HCT116 (cell line): ENCODE measurements around the gene KLHDC3. TPM values are rescaled to one million over a fixed set of nuclear protein-coding genes. Genes with fewer than 3 reads are reported as not detected.

ENCODE experiments used
- ATAC-seq: fragments of 200-7000 bp; cut with Tn5 transposase; 2 replicates; pipeline ENCODE4 v1.9.1; 2020; ENCODE audit warnings: mild to moderate bottlenecking, moderate library complexity
- BruUV-seq: library from RNA; stranded (reverse); fragments of 400-500 nt; replicated peaks from 2 replicates; lab custom pipeline; 2021; lab: Mats Ljungman, UMichigan
- CTCF ChIA-PET: fragments of 300-600 bp; sonication (Branson Sonifier 250); formaldehyde crosslinking; loops from one replicate; lab custom pipeline; 2021; ENCODE audit warnings: antibody characterized with exemption; lab: Charles Lee
- POLR2A ChIA-PET: fragments of 300-600, 350-600 bp; sonication (Branson Sonifier 250); formaldehyde crosslinking; loops from one replicate; lab custom pipeline; 2021; ENCODE audit warnings: antibody characterized with exemption; lab: Charles Lee
- RAD21 ChIA-PET, 2 experiments: fragments of 300-600 bp; sonication (Branson Sonifier 250); formaldehyde crosslinking; loops; one replicate each; lab custom pipeline; 2023; ENCODE audit warnings: low total read pairs in 2 of 2; ENCODE audit not compliant: uncharacterized antibody in 2 of 2, unreplicated experiment in 2 of 2, low non-redundant PET in 1 of 2; lab: Charles Lee
- DNase-seq: peaks from one replicate; pipeline ENCODE4 v3.0.0-alpha.2; 2010; ENCODE audit warnings: low read depth, low spot score
- H2AFZ ChIP-seq: fragments of 200-600 bp; shearing (Covaris generic), sonication (generic); 2 replicates; pipeline ENCODE4 v1.6.1; 2017; ENCODE audit warnings: low read depth, mixed run types, mixed read lengths, antibody characterized with exemption, low read length; ENCODE audit not compliant: poor library complexity, severe bottlenecking
- H3K27ac ChIP-seq: 2 replicates; pipeline ENCODE4 v1.5.1; 2012; ENCODE audit warnings: low read depth, low read length
- H3K27me3 ChIP-seq: fragments of 200-600 bp; sonication (generic); 2 replicates; pipeline ENCODE4 v1.6.1; 2016; ENCODE audit warnings: mixed run types, low read length, mixed read lengths; ENCODE audit not compliant: insufficient read depth
- H3K36me3 ChIP-seq, 2 experiments: fragments of 200-500 bp in 1 of 2; fragments of 200-600 bp in 1 of 2; sonication (Bioruptor generic) in 1 of 2; sonication (generic) in 1 of 2; 2 replicates each; pipeline versions ENCODE4 v1.5.1 to v1.6.1; 2014 to 2016; ENCODE audit warnings: low read length in 2 of 2, inconsistent platforms in 1 of 2, mixed read lengths in 1 of 2, mixed run types in 1 of 2; ENCODE audit not compliant: insufficient read depth in 2 of 2, control insufficient read depth in 1 of 2
- H3K4me1 ChIP-seq, 2 experiments: fragments of 200-600 bp in 1 of 2; sonication (generic) in 1 of 2; 2 replicates each; pipeline versions ENCODE4 v1.5.1 to v1.6.1; 2012 to 2017; ENCODE audit warnings: low read length in 2 of 2, inconsistent platforms in 1 of 2, mild to moderate bottlenecking in 1 of 2, mixed read lengths in 1 of 2, mixed run types in 1 of 2, moderate library complexity in 1 of 2; ENCODE audit not compliant: insufficient read depth in 2 of 2, control insufficient read depth in 1 of 2
- H3K4me2 ChIP-seq: fragments of 200-600 bp; sonication (generic); 2 replicates; pipeline ENCODE4 v1.6.1; 2017; ENCODE audit warnings: mixed run types, low read length, mixed read lengths
- H3K4me3 ChIP-seq, 2 experiments: fragments of 200-600 bp in 1 of 2; sonication (generic) in 1 of 2; replicated peaks in 1 of 2; 2 replicates each; pipeline ENCODE4 v1.5.1; 2011 to 2016; ENCODE audit warnings: low read length in 2 of 2, control low read depth in 1 of 2, low read depth in 1 of 2, mild to moderate bottlenecking in 1 of 2, mixed read lengths in 1 of 2, mixed run types in 1 of 2
- H3K79me2 ChIP-seq: fragments of 200-600 bp; sonication (generic); 2 replicates; pipeline ENCODE4 v1.6.1; 2017; ENCODE audit warnings: mild to moderate bottlenecking, mixed run types, low read length, moderate library complexity, mixed read lengths; ENCODE audit not compliant: insufficient read depth
- H3K9ac ChIP-seq: fragments of 200-600 bp; sonication (generic); 2 replicates; pipeline ENCODE4 v1.6.1; 2016; ENCODE audit warnings: low read length, mixed read lengths
- H3K9me2 ChIP-seq: fragments of 200-600 bp; sonication (generic), shearing (Covaris generic); 2 replicates; pipeline ENCODE4 v1.6.1; 2017; ENCODE audit warnings: mixed run types, mild to moderate bottlenecking, moderate library complexity; ENCODE audit not compliant: insufficient read depth
- H3K9me3 ChIP-seq, 2 experiments: fragments of 200-500 bp in 1 of 2; fragments of 200-600 bp in 1 of 2; sonication (Bioruptor generic) in 1 of 2; sonication (generic) in 1 of 2; 2 replicates each; pipeline ENCODE4 v1.6.1; 2014 to 2017; ENCODE audit warnings: low read length in 2 of 2, mixed read lengths in 2 of 2, inconsistent platforms in 1 of 2, low read depth in 1 of 2, mild to moderate bottlenecking in 1 of 2, mixed run types in 1 of 2, moderate library complexity in 1 of 2; ENCODE audit not compliant: control insufficient read depth in 1 of 2, insufficient read depth in 1 of 2
- H4K20me1 ChIP-seq: fragments of 200-600 bp; sonication (generic), shearing (Covaris generic); 2 replicates; pipeline ENCODE4 v1.6.1; 2017; ENCODE audit warnings: mixed run types, mild to moderate bottlenecking, moderate library complexity; ENCODE audit not compliant: insufficient read depth
- CEBPB ChIP-seq: IDR thresholded peaks from 2 replicates; pipeline ENCODE4 v1.6.1; 2012; ENCODE audit warnings: low read depth
- EGR1 ChIP-seq: IDR thresholded peaks from 2 replicates; pipeline ENCODE4 v1.6.1; 2012; ENCODE audit warnings: low read depth
- POLR2A ChIP-seq: IDR thresholded peaks from 2 replicates; pipeline ENCODE4 v1.7.0; 2011; ENCODE audit warnings: borderline replicate concordance; ENCODE audit not compliant: insufficient read depth, insufficient read length; ENCODE audit errors: extremely low read depth
- POLR2AphosphoS5 ChIP-seq: IDR thresholded peaks from 2 replicates; pipeline ENCODE4 v1.6.1; 2011; ENCODE audit warnings: mild to moderate bottlenecking, low read depth, low read length, moderate library complexity
- RAD21 ChIP-seq: IDR thresholded peaks from 2 replicates; pipeline ENCODE4 v1.6.1; 2012; ENCODE audit warnings: low read depth, mild to moderate bottlenecking
- SIN3A ChIP-seq: IDR thresholded peaks from 2 replicates; pipeline ENCODE4 v1.6.1; 2012; ENCODE audit warnings: low read depth
- SRF ChIP-seq: IDR thresholded peaks from 2 replicates; pipeline ENCODE4 v1.6.1; 2012; ENCODE audit warnings: low read depth
- ZFX ChIP-seq: fragments of 450-650 bp; IDR thresholded peaks from 2 replicates; pipeline ENCODE4 v1.6.1; 2017
- intact Hi-C: fragments of 100-400 bp; cut with micrococcal nuclease; formaldehyde crosslinking; loops from 2 replicates; pipeline ENCODE4 v1.10.0; 2022
- total RNA-seq: library from RNA; stranded (reverse); gene quantifications from one replicate; pipeline ENCODE4 v1.2.1, GENCODE V29; 2021; ENCODE audit not compliant: unreplicated experiment
- TF ChIP-seq, protein P1 (sequence below): IDR thresholded peaks from 2 replicates; pipeline ENCODE4 v1.6.1; 2011; ENCODE audit warnings: mild to moderate bottlenecking, low read length, moderate library complexity; ENCODE audit not compliant: insufficient replicate concordance; ENCODE audit errors: extremely low read depth
- TF ChIP-seq, protein P2 (sequence below): IDR thresholded peaks from 2 replicates; pipeline ENCODE4 v1.6.1; 2012; ENCODE audit warnings: low read depth
- TF ChIP-seq, protein P3 (sequence below), 3 experiments: fragments of 200-600 bp in 1 of 3; sonication (generic) in 1 of 3; IDR thresholded peaks in 2 of 3; conservative IDR thresholded peaks in 1 of 3; 2 replicates each; pipeline ENCODE4 v1.5.1; 2012 to 2017; ENCODE audit warnings: low read depth in 2 of 3, low read length in 2 of 3, antibody characterized with exemption in 1 of 3, borderline replicate concordance in 1 of 3, control low read depth in 1 of 3, mild to moderate bottlenecking in 1 of 3, mixed read lengths in 1 of 3, mixed run types in 1 of 3, moderate library complexity in 1 of 3; ENCODE audit not compliant: insufficient read depth in 1 of 3

The KLHDC3 gene
- total RNA-seq, 1 experiment from 2014 or later = 67.2 TPM

DNA sequence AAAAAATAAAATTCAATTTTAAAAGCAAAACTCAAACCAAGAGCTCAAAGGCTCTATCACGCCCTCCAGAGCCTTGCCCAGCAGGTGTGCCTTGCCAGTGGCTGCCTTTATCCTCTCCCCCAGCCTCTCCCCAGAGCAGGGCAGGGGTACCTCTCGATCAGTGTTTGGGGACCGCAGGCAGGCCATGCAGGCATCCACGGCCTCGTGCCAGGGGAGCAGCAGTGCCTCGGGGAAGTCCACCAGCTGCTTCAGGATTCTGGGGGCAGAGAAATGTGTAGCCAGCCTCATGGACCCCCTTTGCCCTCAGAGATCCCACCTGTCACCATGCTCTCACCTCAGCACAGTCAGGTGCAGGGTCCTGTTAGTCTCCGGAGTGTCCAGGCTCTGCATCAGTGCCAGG, 33.9 kb downstream of the KLHDC3 start:
- Histone ChIP-seq H3K4me3 (no peak overlapping the region), H3K9ac (no peak overlapping the region), H3K9me2 (no peaks in the 10 kb centered on the region), H4K20me1 (no peaks in the 10 kb centered on the region), H3K27ac (no peak overlapping the region), H3K4me1 (peaks cover 0 to 9% of the 10 kb centered on the region in 2 experiments; a peak in 3 of 4 replicates), H3K36me3 (peaks cover 5 to 17% of the 10 kb centered on the region in 2 experiments; a peak in 3 of 4 replicates), H3K27me3 (no peaks in the 10 kb centered on the region), H3K79me2 (peaks cover 16% of the 10 kb centered on the region), H3K4me2 (no peak overlapping the region), H3K9me3 (no peaks in the 10 kb centered on the region), H2AFZ (no peak overlapping the region)
- BruUV-seq = no TSS peak
- ChIA-PET RAD21 (no interaction called here), CTCF (interaction anchor here (0.5 kb wide), 1 partner anchor 319 kb away, joined by 4 read pairs; no protein-coding TSS in a partner anchor), POLR2A (no interaction called here)
- intact Hi-C loops = no loop called here
- TF ChIP-seq SRF (no peak), RAD21 (no peak), POLR2AphosphoS5 (no peak), CEBPB (no peak), ZFX (no peak), POLR2A (no peak), EGR1 (no peak), SIN3A (no peak)
- TF ChIP-seq, protein P1, sequence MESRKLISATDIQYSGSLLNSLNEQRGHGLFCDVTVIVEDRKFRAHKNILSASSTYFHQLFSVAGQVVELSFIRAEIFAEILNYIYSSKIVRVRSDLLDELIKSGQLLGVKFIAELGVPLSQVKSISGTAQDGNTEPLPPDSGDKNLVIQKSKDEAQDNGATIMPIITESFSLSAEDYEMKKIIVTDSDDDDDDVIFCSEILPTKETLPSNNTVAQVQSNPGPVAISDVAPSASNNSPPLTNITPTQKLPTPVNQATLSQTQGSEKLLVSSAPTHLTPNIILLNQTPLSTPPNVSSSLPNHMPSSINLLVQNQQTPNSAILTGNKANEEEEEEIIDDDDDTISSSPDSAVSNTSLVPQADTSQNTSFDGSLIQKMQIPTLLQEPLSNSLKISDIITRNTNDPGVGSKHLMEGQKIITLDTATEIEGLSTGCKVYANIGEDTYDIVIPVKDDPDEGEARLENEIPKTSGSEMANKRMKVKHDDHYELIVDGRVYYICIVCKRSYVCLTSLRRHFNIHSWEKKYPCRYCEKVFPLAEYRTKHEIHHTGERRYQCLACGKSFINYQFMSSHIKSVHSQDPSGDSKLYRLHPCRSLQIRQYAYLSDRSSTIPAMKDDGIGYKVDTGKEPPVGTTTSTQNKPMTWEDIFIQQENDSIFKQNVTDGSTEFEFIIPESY = no peak
- TF ChIP-seq, protein P2, sequence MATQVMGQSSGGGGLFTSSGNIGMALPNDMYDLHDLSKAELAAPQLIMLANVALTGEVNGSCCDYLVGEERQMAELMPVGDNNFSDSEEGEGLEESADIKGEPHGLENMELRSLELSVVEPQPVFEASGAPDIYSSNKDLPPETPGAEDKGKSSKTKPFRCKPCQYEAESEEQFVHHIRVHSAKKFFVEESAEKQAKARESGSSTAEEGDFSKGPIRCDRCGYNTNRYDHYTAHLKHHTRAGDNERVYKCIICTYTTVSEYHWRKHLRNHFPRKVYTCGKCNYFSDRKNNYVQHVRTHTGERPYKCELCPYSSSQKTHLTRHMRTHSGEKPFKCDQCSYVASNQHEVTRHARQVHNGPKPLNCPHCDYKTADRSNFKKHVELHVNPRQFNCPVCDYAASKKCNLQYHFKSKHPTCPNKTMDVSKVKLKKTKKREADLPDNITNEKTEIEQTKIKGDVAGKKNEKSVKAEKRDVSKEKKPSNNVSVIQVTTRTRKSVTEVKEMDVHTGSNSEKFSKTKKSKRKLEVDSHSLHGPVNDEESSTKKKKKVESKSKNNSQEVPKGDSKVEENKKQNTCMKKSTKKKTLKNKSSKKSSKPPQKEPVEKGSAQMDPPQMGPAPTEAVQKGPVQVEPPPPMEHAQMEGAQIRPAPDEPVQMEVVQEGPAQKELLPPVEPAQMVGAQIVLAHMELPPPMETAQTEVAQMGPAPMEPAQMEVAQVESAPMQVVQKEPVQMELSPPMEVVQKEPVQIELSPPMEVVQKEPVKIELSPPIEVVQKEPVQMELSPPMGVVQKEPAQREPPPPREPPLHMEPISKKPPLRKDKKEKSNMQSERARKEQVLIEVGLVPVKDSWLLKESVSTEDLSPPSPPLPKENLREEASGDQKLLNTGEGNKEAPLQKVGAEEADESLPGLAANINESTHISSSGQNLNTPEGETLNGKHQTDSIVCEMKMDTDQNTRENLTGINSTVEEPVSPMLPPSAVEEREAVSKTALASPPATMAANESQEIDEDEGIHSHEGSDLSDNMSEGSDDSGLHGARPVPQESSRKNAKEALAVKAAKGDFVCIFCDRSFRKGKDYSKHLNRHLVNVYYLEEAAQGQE = no peak
- TF ChIP-seq, protein P3, sequence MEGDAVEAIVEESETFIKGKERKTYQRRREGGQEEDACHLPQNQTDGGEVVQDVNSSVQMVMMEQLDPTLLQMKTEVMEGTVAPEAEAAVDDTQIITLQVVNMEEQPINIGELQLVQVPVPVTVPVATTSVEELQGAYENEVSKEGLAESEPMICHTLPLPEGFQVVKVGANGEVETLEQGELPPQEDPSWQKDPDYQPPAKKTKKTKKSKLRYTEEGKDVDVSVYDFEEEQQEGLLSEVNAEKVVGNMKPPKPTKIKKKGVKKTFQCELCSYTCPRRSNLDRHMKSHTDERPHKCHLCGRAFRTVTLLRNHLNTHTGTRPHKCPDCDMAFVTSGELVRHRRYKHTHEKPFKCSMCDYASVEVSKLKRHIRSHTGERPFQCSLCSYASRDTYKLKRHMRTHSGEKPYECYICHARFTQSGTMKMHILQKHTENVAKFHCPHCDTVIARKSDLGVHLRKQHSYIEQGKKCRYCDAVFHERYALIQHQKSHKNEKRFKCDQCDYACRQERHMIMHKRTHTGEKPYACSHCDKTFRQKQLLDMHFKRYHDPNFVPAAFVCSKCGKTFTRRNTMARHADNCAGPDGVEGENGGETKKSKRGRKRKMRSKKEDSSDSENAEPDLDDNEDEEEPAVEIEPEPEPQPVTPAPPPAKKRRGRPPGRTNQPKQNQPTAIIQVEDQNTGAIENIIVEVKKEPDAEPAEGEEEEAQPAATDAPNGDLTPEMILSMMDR (IDR thresholded peaks at IDR 0.05 in 2 of 3, conservative IDR thresholded peaks at IDR 0.05 in 1 of 3; ENCODE audit: borderline replicate concordance in 1 of 3, insufficient read depth in 1 of 3, low read depth in 2 of 3, low read length in 2 of 3) = no peak
- DNase-seq = no peak
- no peak for ATAC-seq
